Upper lobe of right lung (tissue), 1 donor: ENCODE results near the gene CMBL. TPM values are rescaled to one million over a fixed set of nuclear protein-coding genes. Genes with fewer than 3 reads are reported as not detected.

ENCODE experiments used
- ATAC-seq: fragments of 200-7000 bp; cut with Tn5 transposase; one replicate; pipeline ENCODE4 v1.9.1; 2020; ENCODE audit warnings: mild to moderate bottlenecking, moderate library complexity
- DNase-seq: peaks from one replicate; pipeline ENCODE4 v3.0.0-alpha.2; 2020
- H3K27ac ChIP-seq: fragments of 200-600 bp; one replicate; pipeline ENCODE4 v1.8.0; 2022
- H3K27me3 ChIP-seq: fragments of 200-600 bp; one replicate; pipeline ENCODE4 v1.8.0; 2022; ENCODE audit warnings: mild to moderate bottlenecking
- H3K36me3 ChIP-seq: fragments of 200-600 bp; one replicate; pipeline ENCODE4 v1.8.0; 2022
- H3K4me1 ChIP-seq: fragments of 200-600 bp; one replicate; pipeline ENCODE4 v1.8.0; 2022
- H3K4me3 ChIP-seq: fragments of 200-600 bp; one replicate; pipeline ENCODE4 v1.8.0; 2022; ENCODE audit warnings: mild to moderate bottlenecking
- H3K9me3 ChIP-seq: fragments of 200-600 bp; one replicate; pipeline ENCODE4 v1.8.0; 2022
- CTCF ChIP-seq: fragments of 200-600 bp; IDR thresholded peaks from one replicate; pipeline ENCODE4 v1.8.0; 2022; ENCODE audit warnings: antibody characterized with exemption
- intact Hi-C: fragments of 100-400 bp; cut with DNase I; formaldehyde crosslinking; loops from one replicate; pipeline ENCODE4 v1.11.0; 2022
- total RNA-seq: library from RNA; stranded (reverse); fragmentation: NEBNext Ultra II Directional; extraction: Animal tissue kit (Norgen Biotek cat#: 25700); gene quantifications from one replicate; pipeline ENCODE4 v1.2.1, GENCODE V29; 2021
- donor health status: DM: no; HTN: yes; CAD: no; lungs with severe emphysema.

CMBL gene
- total RNA-seq, 1 donor from 2014 or later: 21.8 TPM

GRCh38 chr5:10232386-10232785 lies 75.3 kb downstream of the CMBL start:
- intact Hi-C loops: no loop called here
- Histone ChIP-seq H3K4me1 (no peaks in the 10 kb centered on the region), H3K4me3 (no peak overlapping the region), H3K27me3 (no peaks in the 10 kb centered on the region), H3K36me3 (peaks cover 30% of the 10 kb centered on the region), H3K27ac (no peak overlapping the region), H3K9me3 (no peaks in the 10 kb centered on the region)
- DNase-seq (no peak), ATAC-seq (no peak)
- TF ChIP-seq CTCF: no peak

- TF ChIP-seq CTCF: no peak
- no peaks in the 10 kb centered on the region for H3K27me3 ChIP-seq
- no peaks in the 10 kb centered on the region for H3K9me3 ChIP-seq
- peaks cover under 1% of the 10 kb centered on the region for H3K36me3 ChIP-seq
- no peak overlapping the region for H3K27ac ChIP-seq
- no peak for DNase-seq
- intact Hi-C loops: no loop called here
- H3K4me1 ChIP-seq: no peaks in the 10 kb centered on the region
- no peak overlapping the region for H3K4me3 ChIP-seq
- no peak for ATAC-seq
Observed at GRCh38 chr5:10229306-10230048, 78.2 kb downstream of the CMBL start.

- H3K4me3 ChIP-seq: no peak overlapping the region
- no peaks in the 10 kb centered on the region for H3K4me1 ChIP-seq
- no peaks in the 10 kb centered on the region for H3K9me3 ChIP-seq
- H3K27me3 ChIP-seq: no peaks in the 10 kb centered on the region
- ATAC-seq (no peak), DNase-seq (no peak)
- H3K27ac ChIP-seq: no peak overlapping the region
- no peaks in the 10 kb centered on the region for H3K36me3 ChIP-seq
- intact Hi-C loops: no loop called here
- no peak for TF ChIP-seq CTCF
Observed at GRCh38 chr5:10228288-10228687, 79.4 kb downstream of the CMBL start.

Other genes with a start within 250 kb of the CMBL start
- 15.7 TPM for gene ATPSCKMT, start 58.0 kb downstream of the CMBL start, total RNA-seq
- 119 TPM for gene CCT5, start 57.6 kb downstream of the CMBL start, total RNA-seq
- gene MARCHF6, start 45.8 kb upstream of the CMBL start, total RNA-seq: 150 TPM
- 1.9 TPM for gene ROPN1L, start 134.0 kb upstream of the CMBL start, total RNA-seq